GM18511 (cell line): ENCODE results near the gene ZNF132.
"Not testable (repeated sequence)": the region's sequence is repeated elsewhere in the genome, so short reads cannot be mapped to it uniquely, and the experiment has no call there.

Experiments used
- ATAC-seq: cut with Tn5 transposase; IDR thresholded peaks from one replicate; pipeline ENCODE4 v1.9.1; 2021; ENCODE audit warnings: mild to moderate bottlenecking, moderate library complexity; ENCODE audit not compliant: unreplicated experiment

The ZNF132 gene

GRCh38 chr19:58439576-58440554 is at the start of gene ZNF132:
Gene ZNF132, minus strand, starts transcription at chr19:58440153. Its CDS starts 332 bp downstream, at chr19:58439821.
- peak; percentile 95 for ATAC-seq

GRCh38 chr19:58484349-58484748 is 44.4 kb upstream of the ZNF132 start:
- ATAC-seq, result not testable (repeated sequence)

GRCh38 chr19:58483776-58484175 is 43.8 kb upstream of the ZNF132 start:
- no peak for ATAC-seq

GRCh38 chr19:58482372-58482771 is 42.4 kb upstream of the ZNF132 start:
- ATAC-seq, result no peak

GRCh38 chr19:58480831-58481230 is 40.9 kb upstream of the ZNF132 start:
- ATAC-seq, result no peak

GRCh38 chr19:58480481-58480830 is 40.5 kb upstream of the ZNF132 start:
- ATAC-seq, result no peak

GRCh38 chr19:58479736-58480480 is 40.0 kb upstream of the ZNF132 start:
- ATAC-seq, result no peak

GRCh38 chr19:58479303-58479702 is 39.4 kb upstream of the ZNF132 start:
- ATAC-seq, result no peak

- ATAC-seq, result no peak
Observed at GRCh38 chr19:58477871-58478270, 37.9 kb upstream of the ZNF132 start.

GRCh38 chr19:58477130-58477529 is 37.2 kb upstream of the ZNF132 start:
- no peak for ATAC-seq

- ATAC-seq, result no peak
Observed at GRCh38 chr19:58476498-58477015, 36.6 kb upstream of the ZNF132 start.

GRCh38 chr19:58475714-58476497 is 36.0 kb upstream of the ZNF132 start, which contains the start of gene ZNF446:
Gene ZNF446, plus strand, starts transcription at chr19:58476352. Its CDS starts 867 bp downstream, at chr19:58477219.
- ATAC-seq, result peak; percentile 89

GRCh38 chr19:58474997-58475713 is 35.2 kb upstream of the ZNF132 start:
- peak; percentile 11 for ATAC-seq

- no peak for ATAC-seq
Observed at GRCh38 chr19:58474291-58474996, 34.5 kb upstream of the ZNF132 start.

GRCh38 chr19:58473775-58474174 is 33.8 kb upstream of the ZNF132 start:
- no peak for ATAC-seq

- no peak for ATAC-seq
Observed at GRCh38 chr19:58471736-58472135, 31.8 kb upstream of the ZNF132 start.

GRCh38 chr19:58470837-58471543 is 31.0 kb upstream of the ZNF132 start:
- not testable (repeated sequence) for ATAC-seq

GRCh38 chr19:58469241-58470013 is 29.5 kb upstream of the ZNF132 start:
- ATAC-seq, result no peak
